B cell (primary cell): ENCODE data around the gene SARS2. TPM values are rescaled to one million over a fixed set of nuclear protein-coding genes. Genes with fewer than 3 reads are reported as not detected.

Experiments
- ATAC-seq: fragments of 200-7000 bp; cut with Tn5 transposase; one replicate; pipeline ENCODE4 v1.10.0; 2021; ENCODE audit warnings: low read depth, mild to moderate bottlenecking, moderate number of reproducible peaks, moderate library complexity
- CTCF ChIA-PET: fragments of 350-600 bp; sonication (Branson Sonifier 250); formaldehyde crosslinking; loops from one replicate; lab custom pipeline; 2021; ENCODE audit warnings: antibody characterized with exemption, inconsistent platforms; lab: Charles Lee
- POLR2A ChIA-PET: fragments of 350-600 bp; sonication (Branson Sonifier 250); formaldehyde crosslinking; loops from one replicate; lab custom pipeline; 2021; ENCODE audit warnings: antibody characterized with exemption; lab: Charles Lee
- DNase-seq: peaks from one replicate; pipeline ENCODE4 v3.0.0; 2013
- H2AFZ ChIP-seq: 2 replicates; pipeline ENCODE4 v1.6.1; 2012; ENCODE audit warnings: mild to moderate bottlenecking, low read depth, low read length; ENCODE audit not compliant: insufficient read depth, poor library complexity, severe bottlenecking
- H3K27ac ChIP-seq, 2 donors: 1 replicate in 1 of 2; 2 replicates in 1 of 2; pipeline ENCODE4 v1.5.1; 2012 to 2013; ENCODE audit warnings: low read length in 2 of 2, mild to moderate bottlenecking in 2 of 2, moderate library complexity in 1 of 2
- H3K27me3 ChIP-seq, 4 experiments: fragments of 200-600 bp in 1 of 4; sonication (generic) in 1 of 4; replicated peaks in 1 of 4; 1 replicate in 2 of 4; 2 replicates in 2 of 4; pipeline versions ENCODE4 v1.6.1 to v1.7.0; 2013 to 2016; ENCODE audit warnings: low read length in 3 of 4, mild to moderate bottlenecking in 2 of 4, mixed read lengths in 1 of 4, moderate library complexity in 1 of 4; ENCODE audit not compliant: insufficient read depth in 4 of 4, control insufficient read depth in 3 of 4; ENCODE audit errors: control extremely low read depth in 1 of 4
- H3K36me3 ChIP-seq, 2 experiments: replicated peaks in 1 of 2; 1 replicate in 1 of 2; 2 replicates in 1 of 2; pipeline versions ENCODE4 v1.6.1 to v1.7.1; 2013; ENCODE audit warnings: low read length in 1 of 2; ENCODE audit not compliant: insufficient read depth in 2 of 2, control insufficient read depth in 1 of 2; ENCODE audit errors: control extremely low read depth in 1 of 2, extremely low read depth in 1 of 2
- H3K4me1 ChIP-seq, 2 donors: fragments of 200-600 bp in 1 of 2; sonication (generic) in 1 of 2; 1 replicate in 1 of 2; 2 replicates in 1 of 2; pipeline versions ENCODE4 v1.5.1 to v1.6.1; 2013 to 2017; ENCODE audit warnings: low read length in 2 of 2; ENCODE audit not compliant: control insufficient read depth in 2 of 2, insufficient read depth in 2 of 2
- H3K4me2 ChIP-seq: replicated peaks from 2 replicates; pipeline ENCODE3; 2012; ENCODE audit warnings: mild to moderate bottlenecking, low read depth, low read length; ENCODE audit not compliant: poor library complexity, severe bottlenecking
- H3K4me3 ChIP-seq, 5 experiments: fragments of 200-600 bp in 1 of 5; sonication (generic) in 1 of 5; 1 replicate in 3 of 5; 2 replicates in 2 of 5; pipeline versions ENCODE4 v1.5.1 to v1.7.0; 2011 to 2016; ENCODE audit warnings: low read length in 4 of 5, mild to moderate bottlenecking in 4 of 5, low read depth in 2 of 5, control low read depth in 1 of 5, moderate library complexity in 1 of 5; ENCODE audit not compliant: insufficient read depth in 1 of 5; ENCODE audit errors: control extremely low read depth in 1 of 5, extremely low read depth in 1 of 5
- H3K79me2 ChIP-seq: fragments of 200-600 bp; sonication (generic); one replicate; pipeline ENCODE4 v1.6.0; 2016; ENCODE audit warnings: low read length; ENCODE audit not compliant: control insufficient read depth, insufficient read depth
- H3K9ac ChIP-seq: fragments of 200-600 bp; sonication (generic); 2 replicates; pipeline ENCODE4 v1.6.1; 2017; ENCODE audit warnings: mild to moderate bottlenecking, low read length, moderate library complexity
- H3K9me3 ChIP-seq, 3 donors: one replicate each; pipeline versions ENCODE4 v1.6.1 to v1.7.1; 2013; ENCODE audit warnings: low read length in 2 of 3; ENCODE audit not compliant: control insufficient read depth in 2 of 3, insufficient read depth in 1 of 3; ENCODE audit errors: control extremely low read depth in 1 of 3
- H4K20me1 ChIP-seq: 2 replicates; pipeline ENCODE4 v1.6.0; 2012; ENCODE audit warnings: mild to moderate bottlenecking, low read length; ENCODE audit not compliant: insufficient read depth, control insufficient read depth, poor library complexity, severe bottlenecking
- H3K27ac Mint-ChIP-seq: one replicate; pipeline ENCODE4 v1.8.0; 2021; ENCODE audit warnings: mixed read lengths
- H3K27me3 Mint-ChIP-seq: one replicate; pipeline ENCODE4 v1.8.0; 2021; ENCODE audit warnings: mixed read lengths
- H3K4me1 Mint-ChIP-seq: one replicate; pipeline ENCODE4 v1.8.0; 2021; ENCODE audit warnings: mixed read lengths
- H3K4me3 Mint-ChIP-seq: one replicate; pipeline ENCODE4 v1.8.0; 2021; ENCODE audit warnings: mixed read lengths
- H3K9me3 Mint-ChIP-seq: one replicate; pipeline ENCODE4 v1.8.0; 2022; ENCODE audit warnings: mixed read lengths; ENCODE audit not compliant: insufficient read depth
- CTCF ChIP-seq: fragments of 200-600 bp; IDR thresholded peaks from one replicate; pipeline ENCODE4 v1.8.0; 2022; ENCODE audit warnings: antibody characterized with exemption, mild to moderate bottlenecking
- EZH2 ChIP-seq: IDR thresholded peaks from 2 replicates; pipeline ENCODE4 v1.6.1; 2012; ENCODE audit warnings: borderline replicate concordance, low read depth, mild to moderate bottlenecking, moderate library complexity, low read length; ENCODE audit not compliant: insufficient read depth, poor library complexity, severe bottlenecking
- WGBS: methylation state at CpG from one replicate; pipeline ENCODE4 v1.1.5; 2013; ENCODE audit warnings: missing lambda C conversion rate; ENCODE audit not compliant: insufficient coverage; 5-methylcytosine and 5-hydroxymethylcytosine counted together
- intact Hi-C: fragments of 100-400 bp; cut with micrococcal nuclease; formaldehyde crosslinking; loops from one replicate; pipeline ENCODE4 v1.10.0; 2022
- polyA plus RNA-seq: library from polyadenylated mRNA; depleted of rRNA; stranded (reverse); fragments of >200 nt; gene quantifications from 2 replicates; pipeline ENCODE4 v1.2.3, GENCODE V29; 2012
- total RNA-seq, 2 donors: library from RNA; stranded (reverse); fragments of 120-200 nt in 1 of 2; gene quantifications; 1 replicate in 1 of 2; 2 replicates in 1 of 2; pipeline versions ENCODE4 v1.2.3 to v1.2.4, GENCODE V29; 2013 to 2022

The SARS2 gene
- total and polyA plus RNA-seq, 2 donors (not counting 1 experiment from before 2014, with no cell fraction given), result 38.1 to 65.9 TPM

GRCh38 chr19:38944981-38945506, 14.5 kb upstream of the SARS2 start:
- Histone ChIP-seq H4K20me1 (no peaks in the 10 kb centered on the region), H3K27me3 (peaks cover 0 to 12% (median 0%) of the 10 kb centered on the region in 4 experiments), H3K36me3 (no peaks in the 10 kb centered on the region), H3K27ac (no peak overlapping the region), H3K79me2 (no peaks in the 10 kb centered on the region), H3K4me2 (no peak overlapping the region), H3K4me3 (no peak overlapping the region), H3K4me1 (peaks cover 5 to 7% of the 10 kb centered on the region in 2 donors), H3K9me3 (peaks cover 0 to 17% (median 0%) of the 10 kb centered on the region in 3 donors), H2AFZ (no peak overlapping the region), H3K9ac (no peak overlapping the region)
- 96% methylated on average over 11 of the region's 12 CpGs for WGBS
- H3K4me1 Mint-ChIP-seq, result peaks cover 5% of the 10 kb centered on the region
- POLR2A ChIA-PET, result no interaction called here
- ATAC-seq, result no peak
- CTCF ChIA-PET, result interaction anchor here (0.9 to 1.1 kb wide), 2 partner anchors 11 to 12 kb away, joined by 3 read pairs; no protein-coding TSS in a partner anchor
- TF ChIP-seq EZH2, result no peak
- intact Hi-C loops, result no loop called here
- peaks cover 22% of the 10 kb centered on the region for H3K27me3 Mint-ChIP-seq
- no peak overlapping the region for H3K4me3 Mint-ChIP-seq
- DNase-seq, result no peak
- H3K27ac Mint-ChIP-seq, result no peak overlapping the region
- H3K9me3 Mint-ChIP-seq, result no peaks in the 10 kb centered on the region

GRCh38 chr19:38942471-38943181, 12.1 kb upstream of the SARS2 start:
- Histone ChIP-seq H3K79me2 (no peaks in the 10 kb centered on the region), H3K36me3 (no peaks in the 10 kb centered on the region), H3K27me3 (no peaks in the 10 kb centered on the region), H3K9me3 (peaks cover 0 to 10% (median 0%) of the 10 kb centered on the region in 3 donors), H3K27ac (no peak overlapping the region), H3K4me1 (no peaks in the 10 kb centered on the region), H3K9ac (no peak overlapping the region), H3K4me2 (no peak overlapping the region), H2AFZ (no peak overlapping the region), H3K4me3 (no peak overlapping the region), H4K20me1 (no peaks in the 10 kb centered on the region)
- Mint-ChIP-seq H3K27ac (no peak overlapping the region), H3K4me1 (no peaks in the 10 kb centered on the region), H3K27me3 (peaks cover 8% of the 10 kb centered on the region), H3K4me3 (no peak overlapping the region), H3K9me3 (no peaks in the 10 kb centered on the region)
- CTCF ChIA-PET, result no interaction called here
- ATAC-seq (no peak), DNase-seq (no peak)
- TF ChIP-seq CTCF (no peak), EZH2 (no peak)
- POLR2A ChIA-PET, result no interaction called here
- 94% methylated on average over 14 of the region's 20 CpGs for WGBS
- intact Hi-C loops, result no loop called here
